ENCODE data around the gene RUBCNL. TPM values are rescaled to one million over a fixed set of nuclear protein-coding genes. Genes with fewer than 3 reads are reported as not detected.
A peak's percentile ranks its signal among the peaks of the same experiment; 100 is the strongest.

Gene RUBCNL
- total and polyA plus RNA-seq, 7 experiments from 2014 or later, result 0.04 to 5.5 (median 0.30) TPM

GRCh38 chr13:46297361-46297811 is 89.7 kb downstream of the RUBCNL start:
- ATAC-seq (no peak), DNase-seq (peak in 3 of 9 donors; percentile 25 to 28 (median 27))
- Histone ChIP-seq H3K27me3 (ENCODE audit: control insufficient read depth in 2 of 2, insufficient read depth in 2 of 2, low read length in 2 of 2) (no peaks in the 10 kb centered on the region), H3K4me1 (ENCODE audit: control insufficient read depth in 2 of 2, insufficient read depth in 2 of 2, low read length in 2 of 2) (peaks cover 35 to 52% of the 10 kb centered on the region in 2 donors), H3K4me3 (ENCODE audit: low read length) (no peak overlapping the region), H3K36me3 (ENCODE audit: control insufficient read depth in 2 of 3, insufficient read depth in 3 of 3, low read length in 3 of 3) (no peaks in the 10 kb centered on the region), H3K27ac (ENCODE audit: low read depth, low read length) (peak overlapping the region; percentile 77), H3K9me3 (ENCODE audit: control insufficient read depth in 2 of 3, low read length in 3 of 3) (no peaks in the 10 kb centered on the region)
- H3K4me1 Mint-ChIP-seq, result peaks cover 36 to 73% (median 68%) of the 10 kb centered on the region in 7 donors
- H3K27ac Mint-ChIP-seq, result peak overlapping the region; percentile 92 to 99 (median 96)
- ChIA-PET CTCF (interaction anchor here (0.6 to 10.8 kb wide), 3 partner anchors 23 to 137 kb away, joined by 3 to 108 read pairs (median 3); no protein-coding TSS in a partner anchor), POLR2A (interaction anchor here (0.6 to 4.6 kb wide), 5 partner anchors 17 to 171 kb away, joined by 3 to 30 read pairs (median 8); no protein-coding TSS in a partner anchor)
- H3K27me3 Mint-ChIP-seq, result no peaks in the 10 kb centered on the region
- H3K9me3 Mint-ChIP-seq, result peaks cover 0 to 25% (median 8%) of the 10 kb centered on the region in 11 donors
- intact Hi-C loops (cut with micrococcal nuclease), result loop anchor here (1.0 to 10.0 kb wide), 4 partner anchors 16 to 1720 kb away; partner anchors contain the start of gene TSC22D1 (in 1 of the 2)
- H3K36me3 Mint-ChIP-seq, result peaks cover 7 to 32% (median 9%) of the 10 kb centered on the region in 5 donors
- H3K4me3 Mint-ChIP-seq, result peak overlapping the region in 9 of 10 donors; percentile 10 to 85 (median 41)

DNA sequence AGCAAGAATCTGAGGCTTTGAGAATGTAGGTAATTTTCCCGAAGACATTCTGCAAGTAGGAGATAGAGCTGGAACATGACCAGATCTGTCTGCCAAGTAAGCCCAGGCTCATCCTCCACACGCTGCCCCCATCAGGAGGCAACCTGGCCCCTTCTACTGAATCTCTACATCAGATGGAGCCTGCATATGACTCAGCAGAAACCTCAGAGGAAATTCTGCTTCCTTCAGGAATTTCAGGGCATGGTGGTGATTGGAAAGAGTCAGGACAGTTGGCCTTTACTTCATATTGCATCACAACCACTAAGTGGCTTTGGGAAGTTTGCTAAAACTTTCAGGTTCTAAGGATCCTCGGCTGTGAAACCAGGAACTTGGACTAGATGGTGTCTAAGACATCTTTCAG is 90.1 kb downstream of the RUBCNL start:
- CTCF ChIA-PET, result interaction anchor here (0.6 to 10.8 kb wide), 4 partner anchors 23 to 137 kb away, joined by 3 to 108 read pairs (median 10); no protein-coding TSS in a partner anchor
- no peak for ATAC-seq
- Histone ChIP-seq H3K36me3 (ENCODE audit: control insufficient read depth in 2 of 3, insufficient read depth in 3 of 3, low read length in 3 of 3) (no peaks in the 10 kb centered on the region), H3K27ac (ENCODE audit: low read depth, low read length) (peak overlapping the region; percentile 77), H3K4me3 (ENCODE audit: low read length) (peak overlapping the region; percentile 7), H3K4me1 (ENCODE audit: control insufficient read depth in 2 of 2, insufficient read depth in 2 of 2, low read length in 2 of 2) (peaks cover 35 to 52% of the 10 kb centered on the region in 2 donors), H3K9me3 (ENCODE audit: control insufficient read depth in 2 of 3, low read length in 3 of 3) (no peaks in the 10 kb centered on the region), H3K27me3 (ENCODE audit: control insufficient read depth in 2 of 2, insufficient read depth in 2 of 2, low read length in 2 of 2) (no peaks in the 10 kb centered on the region)
- Mint-ChIP-seq H3K9me3 (peaks cover 0 to 22% (median 5%) of the 10 kb centered on the region in 11 donors), H3K36me3 (peaks cover 5 to 29% (median 9%) of the 10 kb centered on the region in 5 donors), H3K27me3 (no peaks in the 10 kb centered on the region), H3K4me1 (peaks cover 36 to 73% (median 68%) of the 10 kb centered on the region in 7 donors), H3K4me3 (peak overlapping the region in 8 of 10 donors; percentile 10 to 85 (median 42)), H3K27ac (peak overlapping the region; percentile 92 to 99 (median 96))
- POLR2A ChIA-PET, result interaction anchor here (0.9 to 4.6 kb wide), 9 partner anchors 8 to 170 kb away, joined by 3 to 30 read pairs (median 8); no protein-coding TSS in a partner anchor
- intact Hi-C loops (cut with micrococcal nuclease), result loop anchor here (1.0 to 10.0 kb wide), 5 partner anchors 7 to 1720 kb away; partner anchors contain the start of gene TSC22D1 (in 1 of the 2)
- no peak for DNase-seq

DNA sequence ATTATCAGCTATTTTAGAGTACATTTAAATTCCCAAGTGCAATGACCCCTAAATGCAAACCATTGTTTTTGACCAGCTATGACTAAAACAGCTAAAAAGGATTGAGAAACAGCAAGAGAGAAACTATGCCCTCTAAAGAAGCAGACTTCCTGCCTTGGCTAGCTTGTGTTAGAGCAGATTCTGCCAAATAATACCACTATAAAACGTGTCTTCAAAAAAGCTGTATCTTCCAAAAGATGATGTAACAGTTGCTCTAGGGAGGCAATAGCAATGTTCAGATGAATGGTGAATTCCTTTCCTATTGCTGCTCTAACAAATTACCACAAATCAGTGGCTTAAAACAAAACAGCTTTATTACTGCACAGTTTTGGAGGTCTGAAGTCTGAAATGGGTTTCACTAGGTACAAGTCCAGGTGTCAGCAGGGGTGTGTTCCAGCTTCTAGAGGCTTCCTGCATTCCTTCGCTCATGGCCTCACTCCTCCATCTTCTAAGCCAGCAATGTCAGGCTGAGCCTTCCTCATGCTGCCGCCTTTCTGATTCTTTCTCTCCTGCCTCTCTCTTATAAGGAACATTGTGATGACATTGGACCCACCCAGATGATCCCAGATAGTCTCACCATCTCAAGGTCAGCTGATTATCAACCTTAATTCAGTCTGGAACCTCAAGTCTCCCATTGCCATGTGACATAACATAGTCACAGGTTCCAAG is 90.8 kb downstream of the RUBCNL start:
- DNase-seq, result peak in 3 of 9 donors; percentile 63 to 80 (median 79)
- CTCF ChIA-PET, result interaction anchor here (0.8 to 10.8 kb wide), 9 partner anchors 8 to 171 kb away, joined by 3 to 108 read pairs (median 8); no protein-coding TSS in a partner anchor

DNA sequence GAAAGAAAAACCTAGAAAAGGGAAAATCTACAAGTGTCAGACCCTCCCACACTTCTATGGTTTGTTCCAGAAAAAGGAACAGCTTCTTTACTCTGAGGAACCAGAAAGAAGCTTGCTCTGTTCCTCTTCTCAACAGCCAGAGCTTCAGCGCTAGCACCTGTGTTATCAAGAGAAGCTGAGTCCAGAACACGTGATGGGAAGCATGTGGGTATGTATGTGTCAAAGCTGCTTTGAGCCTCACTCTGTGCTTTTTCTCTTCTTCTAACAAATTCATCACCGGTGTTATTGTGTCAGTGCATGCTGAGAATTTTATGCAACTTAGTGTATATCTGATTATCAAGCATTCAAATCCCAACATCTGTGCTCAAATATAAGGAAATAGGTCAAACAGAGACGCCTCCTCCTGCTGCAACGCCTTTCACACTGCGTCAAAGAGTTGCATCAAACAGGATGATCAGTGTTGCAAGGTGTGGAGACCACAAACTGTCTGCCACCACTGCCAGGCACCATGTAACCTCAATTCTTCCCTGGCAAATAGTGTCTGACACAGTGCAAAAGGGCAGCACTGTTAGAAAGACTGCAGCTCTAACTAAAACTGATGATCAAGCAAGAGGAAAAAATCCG is 91.4 kb downstream of the RUBCNL start:
- peak; percentile 94 for ATAC-seq
- CTCF ChIA-PET, result interaction anchor here (0.5 to 10.8 kb wide), 12 partner anchors 9 to 243 kb away, joined by 3 to 108 read pairs (median 6); partner anchors contain the start of gene ZC3H13
- H3K27me3 Mint-ChIP-seq, result no peaks in the 10 kb centered on the region
- peaks cover 0 to 13% (median 3%) of the 10 kb centered on the region in 11 donors for H3K9me3 Mint-ChIP-seq
- peak overlapping the region; percentile 77 for H3K27ac ChIP-seq (ENCODE audit: low read depth, low read length)
- peak overlapping the region; percentile 12 for H3K4me3 ChIP-seq (ENCODE audit: low read length)
- H3K27me3 ChIP-seq (ENCODE audit: control insufficient read depth in 2 of 2, insufficient read depth in 2 of 2, low read length in 2 of 2), result no peaks in the 10 kb centered on the region
- peaks cover 36 to 73% (median 68%) of the 10 kb centered on the region in 7 donors for H3K4me1 Mint-ChIP-seq
- POLR2A ChIA-PET, result interaction anchor here (0.6 to 4.6 kb wide), 22 partner anchors 9 to 243 kb away, joined by 3 to 33 read pairs (median 5); partner anchors contain the start of genes LCP1, LRRC63 and ZC3H13
- DNase-seq, result peak in 8 of 9 donors; percentile 28 to 90 (median 88)
- peak overlapping the region; percentile 4 to 87 (median 76) for H3K4me3 Mint-ChIP-seq
- peak overlapping the region; percentile 92 to 99 (median 96) for H3K27ac Mint-ChIP-seq
- H3K36me3 Mint-ChIP-seq, result peaks cover 5 to 25% (median 9%) of the 10 kb centered on the region in 5 donors
- H3K4me1 ChIP-seq (ENCODE audit: control insufficient read depth in 2 of 2, insufficient read depth in 2 of 2, low read length in 2 of 2), result peaks cover 35 to 52% of the 10 kb centered on the region in 2 donors
- no peaks in the 10 kb centered on the region for H3K9me3 ChIP-seq (ENCODE audit: control insufficient read depth in 2 of 3, low read length in 3 of 3)
- intact Hi-C loops (cut with micrococcal nuclease), result loop anchor here (1.0 to 10.0 kb wide), 10 partner anchors 9 to 1718 kb away; partner anchors contain the start of genes LRRC63 (in 1 of the 2), TSC22D1 (in 1 of the 2) and ZC3H13 (in 1 of the 2)
- H3K36me3 ChIP-seq (ENCODE audit: control insufficient read depth in 2 of 3, insufficient read depth in 3 of 3, low read length in 3 of 3), result no peaks in the 10 kb centered on the region

More for the DNA sequence above, 90.8 kb downstream of the RUBCNL start:
- peaks cover 35 to 52% of the 10 kb centered on the region in 2 donors for H3K4me1 ChIP-seq (ENCODE audit: control insufficient read depth in 2 of 2, insufficient read depth in 2 of 2, low read length in 2 of 2)
- H3K36me3 Mint-ChIP-seq, result peaks cover 5 to 27% (median 9%) of the 10 kb centered on the region in 5 donors
- peaks cover 36 to 73% (median 68%) of the 10 kb centered on the region in 7 donors for H3K4me1 Mint-ChIP-seq
- H3K27me3 Mint-ChIP-seq, result no peaks in the 10 kb centered on the region
- peaks cover 0 to 17% (median 3%) of the 10 kb centered on the region in 11 donors for H3K9me3 Mint-ChIP-seq
- H3K9me3 ChIP-seq (ENCODE audit: control insufficient read depth in 2 of 3, low read length in 3 of 3), result no peaks in the 10 kb centered on the region
- intact Hi-C loops (cut with micrococcal nuclease), result loop anchor here (1.0 to 10.0 kb wide), 4 partner anchors 8 to 1719 kb away; partner anchors contain the start of gene TSC22D1 (in 1 of the 2)
- H3K27ac ChIP-seq (ENCODE audit: low read depth, low read length), result peak overlapping the region; percentile 77
- H3K4me3 ChIP-seq (ENCODE audit: low read length), result peak overlapping the region; percentile 12
- H3K36me3 ChIP-seq (ENCODE audit: control insufficient read depth in 2 of 3, insufficient read depth in 3 of 3, low read length in 3 of 3), result no peaks in the 10 kb centered on the region
- peak overlapping the region; percentile 30 to 87 (median 76) for H3K4me3 Mint-ChIP-seq
- ATAC-seq, result peak; percentile 73
- H3K27me3 ChIP-seq (ENCODE audit: control insufficient read depth in 2 of 2, insufficient read depth in 2 of 2, low read length in 2 of 2), result no peaks in the 10 kb centered on the region
- H3K27ac Mint-ChIP-seq, result peak overlapping the region; percentile 92 to 99 (median 96)
- POLR2A ChIA-PET, result interaction anchor here (0.6 to 4.6 kb wide), 18 partner anchors 8 to 1180 kb away, joined by 3 to 33 read pairs (median 7); partner anchors contain the start of genes LCP1 and LRRC63

- H3K4me3 ChIP-seq (ENCODE audit: low read length), result no peak overlapping the region
- no peak for ATAC-seq
- ChIA-PET CTCF (interaction anchor here (0.5 to 10.8 kb wide), 6 partner anchors 11 to 167 kb away, joined by 3 to 108 read pairs (median 5); no protein-coding TSS in a partner anchor), POLR2A (interaction anchor here (0.8 to 4.6 kb wide), 5 partner anchors 28 to 155 kb away, joined by 3 to 29 read pairs (median 4); no protein-coding TSS in a partner anchor)
- no peaks in the 10 kb centered on the region for H3K9me3 ChIP-seq (ENCODE audit: control insufficient read depth in 2 of 3, low read length in 3 of 3)
- no peaks in the 10 kb centered on the region for H3K36me3 ChIP-seq (ENCODE audit: control insufficient read depth in 2 of 3, insufficient read depth in 3 of 3, low read length in 3 of 3)
- Mint-ChIP-seq H3K9me3 (no peaks in the 10 kb centered on the region), H3K27ac (peak overlapping the region; percentile 26 to 96 (median 95)), H3K4me3 (peak overlapping the region in 6 of 10 donors; percentile 5 to 65 (median 55)), H3K36me3 (peaks cover 0 to 10% (median 0%) of the 10 kb centered on the region in 5 donors), H3K27me3 (no peaks in the 10 kb centered on the region), H3K4me1 (peaks cover 30 to 72% (median 59%) of the 10 kb centered on the region in 7 donors)
- H3K27ac ChIP-seq (ENCODE audit: low read depth, low read length), result peak overlapping the region; percentile 32
- DNase-seq, result no peak
- no peaks in the 10 kb centered on the region for H3K27me3 ChIP-seq (ENCODE audit: control insufficient read depth in 2 of 2, insufficient read depth in 2 of 2, low read length in 2 of 2)
- intact Hi-C loops (cut with micrococcal nuclease), result loop anchor here in 1 of 2 donors (10.0 kb wide), 1 partner anchor 929 kb away; no protein-coding TSS in a partner anchor
- peaks cover 35 to 58% of the 10 kb centered on the region in 2 donors for H3K4me1 ChIP-seq (ENCODE audit: control insufficient read depth in 2 of 2, insufficient read depth in 2 of 2, low read length in 2 of 2)
Observed at GRCh38 chr13:46293436-46293835, 93.6 kb downstream of the RUBCNL start.

Data from naive thymus-derived CD4-positive, alpha-beta T cell (primary cell).